NOMO-1 (cell line): Measurements from ENCODE around the gene RRBP1.
"Not testable (repeated sequence)": the region's sequence is repeated elsewhere in the genome, so short reads cannot be mapped to it uniquely, and the experiment has no call there.

ENCODE experiments used
- DNase-seq, 2 experiments: peaks; one replicate each; lab custom pipeline; 2025; ENCODE audit not compliant: unreplicated experiment in 2 of 2; lab: John Stamatoyannopoulos, UW

Gene RRBP1

DNA sequence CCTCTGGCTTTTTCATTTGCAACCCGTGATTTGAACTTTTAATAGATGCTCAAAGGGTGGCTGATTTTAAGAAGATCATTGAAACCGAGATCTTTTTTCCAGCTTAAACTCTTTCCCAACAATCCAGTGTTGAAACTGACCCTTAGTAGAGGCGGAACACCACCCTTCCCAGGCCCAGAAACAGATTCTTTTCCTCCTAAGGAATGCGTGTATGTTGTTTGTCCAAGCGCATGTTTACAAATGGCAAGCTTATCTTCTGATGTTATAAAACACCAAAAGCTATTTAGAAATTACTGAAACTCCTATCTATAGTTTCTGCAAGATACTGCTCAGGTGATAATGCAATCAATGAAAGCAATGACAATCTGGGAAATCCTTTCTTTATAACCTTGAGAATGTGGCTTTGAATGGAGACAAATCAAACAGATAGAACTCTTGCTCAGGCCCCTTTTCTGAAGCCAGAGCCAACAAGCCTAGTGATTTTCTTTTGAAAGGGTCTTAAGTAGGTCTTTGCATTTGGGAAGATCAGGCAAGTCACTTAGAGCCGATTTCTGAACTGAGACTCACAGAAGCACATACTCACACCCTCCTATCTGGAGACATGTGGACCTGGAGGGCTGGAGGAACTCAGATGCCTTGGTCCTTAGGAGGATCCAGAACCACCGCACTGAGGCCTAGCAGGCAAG is 26.8 kb upstream of the RRBP1 start:
- no peak for DNase-seq

DNA sequence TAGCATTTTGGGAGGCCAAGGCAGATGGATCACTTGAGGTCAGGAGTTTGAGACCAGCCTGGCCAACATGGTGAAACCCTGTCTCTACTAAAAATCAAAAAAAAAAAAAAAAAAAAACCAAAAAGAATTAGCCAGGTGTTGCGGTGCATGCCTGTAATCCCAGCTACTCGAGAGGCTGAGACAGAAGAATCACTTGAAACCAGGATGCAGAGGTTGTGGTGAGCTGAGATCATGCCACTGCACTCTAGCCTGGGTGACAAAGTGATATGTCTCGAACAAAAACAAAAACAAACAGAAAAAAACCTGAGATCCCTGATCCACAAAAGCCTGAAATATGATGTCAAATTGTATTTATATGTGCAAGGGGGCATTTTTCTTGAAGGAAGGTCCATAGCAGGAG is 25.9 kb upstream of the RRBP1 start:
- not testable (repeated sequence) for DNase-seq

DNA sequence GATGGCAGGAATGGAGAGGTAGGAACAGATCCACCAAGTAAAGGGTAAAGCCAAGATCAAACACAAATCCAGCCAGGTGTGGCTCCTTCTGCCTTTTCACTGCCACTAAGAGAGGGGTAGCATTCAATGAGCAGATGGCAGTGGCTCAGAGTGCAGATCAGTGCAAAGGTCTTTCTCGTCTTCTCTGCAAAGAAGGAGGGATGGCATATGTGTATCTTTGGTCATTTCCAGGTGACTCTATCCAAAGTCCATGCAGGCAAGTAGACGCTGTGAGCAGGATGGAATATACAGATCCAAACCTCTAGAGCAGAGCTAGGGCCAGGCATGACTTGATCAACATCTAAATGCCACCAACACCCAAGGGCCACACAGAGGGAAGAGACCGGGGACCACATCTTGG is 24.6 kb upstream of the RRBP1 start:
- no peak for DNase-seq

DNA sequence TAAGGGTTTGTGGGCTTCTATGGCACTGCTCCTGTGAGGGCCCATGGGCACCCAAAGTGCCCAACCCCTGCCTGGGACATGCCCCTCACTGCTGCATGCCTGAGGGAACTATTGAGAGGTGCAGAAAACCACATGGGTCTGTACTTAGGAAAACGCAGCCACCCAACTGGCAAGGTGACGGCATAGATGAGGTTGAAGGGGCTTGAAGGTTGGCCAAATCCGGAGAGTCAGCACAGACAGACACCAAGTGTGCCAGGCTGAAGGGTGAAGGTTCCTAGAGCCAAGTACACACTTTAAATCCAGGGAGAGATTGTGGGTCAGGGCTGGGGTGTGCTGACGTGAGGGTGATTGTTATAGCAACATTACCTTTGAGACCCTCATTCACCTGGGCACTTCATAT is 23.9 kb upstream of the RRBP1 start:
- no peak for DNase-seq

DNA sequence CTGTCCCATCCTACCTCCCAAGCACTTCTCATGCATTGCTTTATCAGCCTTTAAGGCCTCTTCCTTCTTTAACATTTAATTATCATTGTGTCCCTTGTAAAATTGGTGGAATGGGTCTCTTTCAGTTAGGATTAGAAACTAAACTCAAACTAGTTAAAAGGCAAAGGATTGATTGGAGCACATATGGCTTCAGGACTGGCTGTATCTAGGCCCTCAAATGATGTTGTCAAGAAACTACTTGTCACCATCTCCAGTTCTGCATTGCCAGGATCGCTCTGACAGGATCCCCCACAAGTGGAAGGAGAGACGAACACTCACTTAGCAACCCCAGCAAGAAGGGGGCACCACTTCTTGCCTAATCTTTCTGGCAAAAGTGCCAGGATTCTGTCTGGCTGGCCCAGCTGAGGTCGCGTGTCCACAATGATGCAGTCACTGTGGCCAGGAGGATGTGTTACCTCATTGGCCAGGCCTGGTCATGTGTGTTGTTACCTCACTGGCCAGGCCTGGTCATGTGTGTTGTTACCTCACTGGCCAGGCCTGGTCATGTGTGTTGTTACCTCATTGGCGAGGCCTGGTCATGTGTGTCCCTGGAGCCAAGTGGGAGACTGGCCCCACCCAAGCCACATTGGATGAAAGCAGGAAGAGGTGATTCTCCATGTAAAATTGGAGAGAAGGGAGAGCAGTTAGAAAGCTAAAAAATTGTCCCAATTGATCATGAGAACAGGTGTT is 22.7 kb upstream of the RRBP1 start:
- no peak for DNase-seq

DNA sequence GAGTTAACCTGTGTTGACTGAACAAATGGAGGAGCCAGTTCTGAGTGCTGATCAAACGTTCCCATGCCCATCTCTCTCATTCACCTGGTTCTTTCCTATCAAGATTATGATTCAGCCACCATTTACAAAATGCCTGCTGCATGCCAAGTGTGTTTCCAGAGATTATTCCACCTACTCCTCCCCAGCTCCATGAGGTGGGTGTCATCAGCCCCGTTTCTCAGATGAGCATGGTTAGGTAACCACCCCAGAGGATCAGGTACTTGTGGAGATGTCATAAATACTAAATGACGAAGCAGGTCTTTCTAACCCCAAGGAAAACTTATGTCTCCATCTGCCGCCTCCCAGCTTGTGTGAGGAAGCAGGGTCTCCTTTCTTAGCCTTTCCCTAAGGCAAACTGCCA is 19.8 kb upstream of the RRBP1 start:
- no peak for DNase-seq

DNA sequence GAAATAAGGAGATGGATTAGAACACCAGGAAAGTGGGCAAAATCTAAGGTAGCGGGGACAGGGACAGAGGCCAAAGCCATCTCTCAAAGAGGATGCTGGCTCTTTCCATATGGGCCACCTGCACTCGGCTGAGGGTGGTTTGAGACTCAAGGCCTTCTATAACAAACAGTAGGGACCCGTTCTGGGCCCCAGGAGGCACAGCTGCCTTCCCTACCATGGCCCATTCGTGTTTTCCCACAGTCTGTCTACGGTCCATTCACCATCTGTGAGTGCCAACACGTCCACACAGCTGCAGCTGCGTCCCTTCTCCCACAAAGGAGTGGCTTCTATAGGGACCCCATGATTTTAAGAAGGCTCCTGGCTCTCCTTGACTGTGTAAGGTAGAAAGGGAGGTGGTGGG is 18.6 kb upstream of the RRBP1 start:
- DNase-seq, result no peak

DNA sequence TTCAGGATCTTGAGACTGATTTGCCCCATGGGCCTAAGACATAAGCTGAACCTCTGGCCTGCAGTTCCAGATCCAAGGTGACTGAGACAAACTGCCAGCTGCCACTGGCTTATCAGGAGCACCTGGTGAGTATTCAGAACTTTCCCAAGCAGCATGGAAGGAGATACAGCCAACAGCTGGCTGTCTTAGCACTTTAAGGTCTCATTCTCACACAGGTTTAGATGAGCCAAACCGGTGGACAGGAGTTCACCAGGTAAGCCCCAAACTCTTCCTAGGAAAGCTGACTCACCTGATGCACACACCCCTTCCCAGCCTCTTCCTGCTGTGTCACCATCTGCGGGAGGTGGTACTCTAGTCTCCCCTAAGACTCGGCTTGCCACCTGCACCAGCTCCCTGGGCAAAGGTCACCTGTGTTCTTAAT is 17.9 kb upstream of the RRBP1 start, which contains the start of gene BANF2:
BANF2 (plus strand) TSS at position 36 of the 421 bp plus-strand sequence. CDS start 25,060 bp downstream, outside the sequence.
- no peak for DNase-seq

DNA sequence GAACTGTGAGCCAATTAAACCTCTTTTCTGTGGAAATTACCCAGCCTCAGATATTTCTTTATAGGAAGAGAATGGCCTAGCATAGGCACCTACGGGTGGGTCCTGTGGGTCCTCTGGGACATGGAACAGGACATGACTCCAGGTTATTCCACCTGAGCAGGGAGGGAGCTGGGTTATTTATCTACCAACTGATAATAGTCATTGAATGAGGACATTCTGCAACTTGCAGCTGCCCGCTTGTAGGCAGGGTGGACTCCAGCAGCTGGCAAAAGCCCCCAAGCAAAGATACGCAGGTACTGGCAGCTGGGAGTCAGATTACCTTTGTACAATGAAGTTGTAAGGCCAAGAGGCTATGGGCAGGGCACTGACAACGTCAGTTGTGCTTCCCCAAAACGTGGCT is 16.3 kb upstream of the RRBP1 start:
- no peak for DNase-seq

DNA sequence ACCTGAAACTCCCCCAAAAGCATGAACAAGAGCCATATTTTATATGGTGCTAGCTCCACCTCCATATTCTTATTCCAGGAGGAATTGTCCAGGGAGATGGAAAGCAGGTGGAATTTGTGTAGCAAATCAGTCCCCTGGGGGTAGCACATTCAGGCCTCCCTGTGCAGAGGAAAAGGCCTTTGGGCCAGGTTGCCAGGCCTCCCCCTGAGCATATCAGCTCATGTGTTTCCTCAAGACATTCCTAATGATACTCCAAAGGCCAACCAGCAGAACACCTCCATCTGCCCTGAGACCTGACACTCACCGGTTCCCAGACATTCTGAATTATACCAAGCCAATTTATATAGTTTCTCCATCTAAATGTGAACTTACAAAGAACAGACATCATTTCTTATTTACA is 15.1 kb upstream of the RRBP1 start:
- DNase-seq, result no peak

DNA sequence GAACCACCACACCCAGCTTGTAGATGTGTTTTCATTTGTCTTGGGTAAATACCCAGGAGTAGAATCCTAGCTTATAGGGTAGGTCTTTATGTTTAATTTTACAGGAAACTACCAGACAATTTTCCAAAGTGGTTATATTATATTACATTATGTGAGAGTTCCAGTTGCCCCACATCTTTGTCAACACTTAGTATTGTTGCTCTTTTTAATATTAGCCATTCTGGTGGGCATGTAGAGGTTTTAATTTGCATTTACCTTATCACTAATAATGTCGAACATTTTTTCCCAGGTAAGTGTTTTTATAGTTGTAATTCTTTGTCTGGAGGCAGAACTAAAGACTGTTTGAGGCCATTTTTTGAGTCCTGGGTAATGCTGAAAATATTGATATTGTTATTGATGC is 14.2 kb upstream of the RRBP1 start:
- DNase-seq, result no peak

DNA sequence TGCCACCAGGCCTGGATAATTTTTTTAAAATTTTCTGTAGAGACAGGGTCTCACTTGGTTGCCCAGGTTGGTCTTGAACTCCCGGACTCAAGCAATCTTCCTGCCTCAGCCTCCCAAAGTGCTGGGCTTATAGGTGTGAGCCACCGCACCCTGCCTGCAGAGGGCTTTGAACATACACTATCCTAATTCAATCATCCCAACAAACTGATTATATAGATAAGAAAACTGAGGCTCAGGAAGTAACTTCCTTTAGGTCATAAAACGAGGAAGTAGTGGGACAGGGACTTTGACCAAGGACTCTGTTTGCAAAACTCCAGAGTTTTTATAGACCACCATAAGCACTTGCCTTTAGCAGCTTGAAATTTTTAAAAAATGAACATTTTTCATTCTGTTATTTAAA is 12.7 kb upstream of the RRBP1 start:
- DNase-seq, result no peak

DNA sequence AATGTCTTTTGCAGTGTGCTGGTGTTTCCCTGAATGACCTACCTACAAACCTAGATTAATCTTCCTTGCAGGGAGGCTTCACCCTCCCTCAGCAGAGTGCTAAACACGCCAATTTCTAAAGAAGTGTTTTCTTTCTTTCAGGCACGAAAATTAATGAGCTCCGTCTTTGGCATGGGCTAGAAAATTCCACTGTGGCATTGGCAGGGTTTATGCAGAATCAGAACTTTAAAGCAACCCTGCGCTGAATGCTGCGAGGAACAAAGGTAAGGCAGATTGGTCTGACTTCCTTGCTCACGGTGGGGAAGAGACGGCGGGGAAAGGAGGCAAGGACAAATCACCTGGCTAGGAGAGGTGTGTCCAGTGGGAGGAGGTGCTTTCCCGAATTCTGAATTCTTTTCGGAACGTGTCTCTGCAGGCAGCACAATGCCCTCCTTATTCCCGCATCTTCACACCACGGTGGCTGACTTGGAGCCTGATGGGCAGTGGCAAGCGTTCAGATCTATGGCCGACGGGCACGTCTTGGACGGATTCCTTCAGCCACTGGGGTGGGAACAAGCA is 11.5 kb upstream of the RRBP1 start:
- no peak for DNase-seq

DNA sequence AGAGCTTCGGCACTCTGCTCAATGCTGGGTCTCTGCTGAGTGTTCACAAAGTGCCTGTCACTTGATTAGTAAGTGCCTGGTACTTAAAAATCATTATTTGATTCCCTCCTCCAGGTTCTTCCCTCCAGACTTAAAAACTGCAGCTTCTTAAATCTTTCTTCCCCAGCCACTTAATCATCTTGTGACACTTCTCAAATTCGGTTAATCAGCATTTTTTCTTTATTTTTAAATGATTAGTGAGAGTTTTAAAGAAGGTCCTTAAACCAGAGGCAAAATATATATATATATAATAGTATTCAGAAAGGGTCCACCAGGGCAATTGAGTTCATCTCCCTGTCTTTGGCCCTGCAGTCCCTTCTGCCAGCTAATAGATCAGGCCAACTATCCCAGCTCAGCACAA is 9.7 kb upstream of the RRBP1 start:
- DNase-seq, result no peak

DNA sequence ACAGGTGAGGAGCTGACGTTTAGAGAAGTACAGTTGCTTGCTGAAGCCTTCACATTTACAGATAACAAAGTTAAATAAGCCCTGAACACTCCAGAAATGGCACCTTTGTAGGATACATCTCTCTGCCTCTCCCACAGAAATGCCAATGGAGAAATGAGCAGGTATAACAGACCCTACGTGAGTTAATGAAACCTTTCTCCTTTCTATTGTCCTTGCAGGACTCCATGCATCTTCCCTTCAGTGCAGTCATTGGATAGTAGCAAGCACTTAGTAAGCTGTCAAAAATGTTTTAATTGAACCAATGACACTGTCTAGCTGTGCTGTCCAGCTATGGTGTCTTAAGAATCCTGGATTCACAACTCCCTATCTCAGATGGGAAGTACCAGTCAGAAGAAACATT is 8.1 kb upstream of the RRBP1 start:
- DNase-seq, result no peak

DNA sequence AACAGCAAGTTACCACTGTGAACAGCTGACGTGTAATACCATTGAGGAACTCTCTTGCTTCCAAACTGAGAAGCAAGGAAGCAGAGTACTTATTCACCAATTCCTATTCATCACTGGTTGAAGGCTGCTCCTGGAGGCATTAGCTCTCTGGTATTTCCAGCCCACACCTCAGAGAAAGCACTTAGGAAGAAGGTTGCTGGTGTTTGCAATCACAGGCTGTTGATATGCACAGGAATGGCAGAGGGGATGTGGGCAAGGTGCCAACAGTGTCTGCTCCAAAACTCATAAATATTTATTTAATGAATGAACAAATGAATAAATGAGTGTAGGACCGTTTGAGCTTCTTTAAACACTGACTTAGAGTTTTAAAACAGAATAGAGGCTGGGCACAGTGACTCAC is 6.9 kb upstream of the RRBP1 start:
- DNase-seq, result no peak

DNA sequence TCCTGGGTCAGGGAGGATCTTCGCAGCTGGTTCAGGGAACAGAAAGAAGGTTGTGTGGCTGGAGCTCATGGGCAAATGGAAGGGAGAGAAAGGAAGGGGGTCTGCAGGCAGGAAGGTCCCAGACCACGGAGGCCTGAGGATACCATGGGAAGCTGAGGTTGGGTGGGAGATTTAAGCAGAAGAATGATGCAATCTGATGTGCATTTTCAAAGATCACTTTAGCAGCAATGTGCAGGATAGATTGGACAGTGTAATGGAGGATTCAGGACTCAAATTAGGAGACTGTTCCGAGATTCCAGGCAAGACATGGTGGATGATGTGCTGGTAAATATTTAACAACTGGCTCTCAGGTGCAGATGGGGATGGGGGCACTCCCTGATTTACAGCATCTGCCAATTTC is 5.8 kb upstream of the RRBP1 start:
- DNase-seq, result no peak

DNA sequence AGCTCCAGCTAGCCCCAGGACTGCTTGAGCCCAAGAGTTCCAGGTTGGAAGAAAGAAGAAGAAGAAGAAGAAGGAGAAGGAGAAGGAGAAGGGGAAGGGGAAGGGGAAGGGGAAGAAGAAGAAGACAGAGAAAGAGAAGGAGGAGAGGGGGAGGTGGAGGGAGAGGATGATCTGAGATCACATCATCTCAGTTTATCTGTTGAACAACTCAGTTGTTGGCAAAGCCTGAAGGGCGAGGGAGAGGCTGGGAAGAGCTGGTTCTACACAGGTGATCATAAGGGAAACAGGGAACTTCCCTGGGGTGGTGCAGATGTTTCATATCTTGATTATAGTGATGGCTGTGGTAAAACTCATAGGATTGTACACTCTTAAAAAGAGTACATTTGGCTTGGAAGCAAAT is 3.1 kb upstream of the RRBP1 start:
- no peak for DNase-seq

DNA sequence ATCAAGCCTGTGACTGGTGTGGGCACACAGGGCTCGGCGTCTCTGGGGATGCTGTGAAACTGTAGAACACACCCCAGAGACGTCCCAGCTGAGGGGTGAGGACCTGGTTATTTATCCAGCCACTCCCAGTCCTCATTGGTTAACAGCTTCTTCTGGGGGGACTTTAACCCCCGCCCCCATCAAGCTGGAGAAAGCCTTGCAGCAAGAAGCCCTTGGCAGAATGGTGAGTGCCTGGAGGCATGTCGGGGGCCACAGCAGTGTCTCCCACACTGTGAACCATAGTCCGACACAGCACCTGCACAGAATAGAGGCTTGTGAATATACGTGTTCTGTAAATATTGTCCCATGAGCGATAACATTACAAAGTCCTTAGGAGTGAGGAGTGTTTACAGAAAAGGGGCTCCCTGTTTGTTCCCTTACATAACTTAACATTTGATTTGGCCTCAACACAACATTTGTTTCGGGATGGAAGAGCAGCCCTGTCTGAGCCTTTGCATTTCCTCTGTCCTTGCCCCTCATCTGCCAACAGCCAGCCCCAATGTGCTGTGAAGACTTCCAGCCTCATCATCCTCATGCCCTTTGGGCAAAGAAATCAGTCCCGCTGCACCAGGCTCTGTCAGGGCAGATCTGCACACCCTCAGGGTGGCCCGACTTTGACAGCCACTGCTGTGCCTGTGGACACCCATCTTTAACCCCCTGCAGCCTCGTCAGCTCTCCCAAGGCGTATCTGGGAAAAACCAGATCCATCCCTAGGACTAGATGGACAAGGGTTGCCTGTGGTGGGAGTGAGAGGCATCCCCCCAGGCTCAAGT is 2.2 kb upstream of the RRBP1 start:
- no peak for DNase-seq

DNA sequence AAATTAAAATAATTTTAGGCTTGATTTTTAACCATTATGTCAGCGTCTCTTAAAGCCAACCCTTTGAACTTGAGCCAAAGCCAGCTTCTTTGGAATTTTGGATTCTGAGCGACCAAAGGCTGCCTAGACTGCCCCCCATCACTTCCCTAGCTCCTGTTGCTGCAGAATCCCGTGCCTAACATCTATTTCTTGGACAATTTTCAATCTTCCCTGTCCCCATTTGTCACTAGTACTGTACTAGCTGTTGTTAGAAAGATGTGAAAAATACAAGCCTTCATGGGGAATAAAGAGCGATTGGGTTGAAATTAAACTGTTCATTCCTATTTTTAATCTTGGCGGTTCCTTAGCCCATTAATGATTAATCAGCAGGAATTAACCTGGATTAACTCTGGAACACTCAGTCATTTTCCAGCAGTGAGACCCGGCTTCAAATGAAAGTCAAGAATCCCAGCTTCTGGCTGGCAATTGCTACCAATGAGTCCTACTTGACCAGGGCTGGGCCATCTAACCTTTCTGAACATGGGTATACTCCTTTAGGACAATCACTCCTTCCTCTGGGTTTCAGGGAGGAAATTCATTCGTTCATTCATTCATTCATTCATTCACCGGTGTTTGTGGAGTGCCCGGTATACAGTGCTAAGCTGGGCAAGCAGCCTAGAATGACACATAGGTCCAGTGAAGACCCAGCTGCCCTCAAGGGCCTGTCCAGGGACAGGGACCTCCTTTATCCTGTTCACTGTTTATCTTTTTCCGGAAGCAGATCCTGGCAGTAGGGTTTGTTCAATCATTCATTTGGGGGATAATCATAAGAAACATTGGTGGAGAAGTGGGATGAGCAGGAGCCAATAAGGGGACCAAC is 1.4 kb upstream of the RRBP1 start:
- no peak for DNase-seq

DNA sequence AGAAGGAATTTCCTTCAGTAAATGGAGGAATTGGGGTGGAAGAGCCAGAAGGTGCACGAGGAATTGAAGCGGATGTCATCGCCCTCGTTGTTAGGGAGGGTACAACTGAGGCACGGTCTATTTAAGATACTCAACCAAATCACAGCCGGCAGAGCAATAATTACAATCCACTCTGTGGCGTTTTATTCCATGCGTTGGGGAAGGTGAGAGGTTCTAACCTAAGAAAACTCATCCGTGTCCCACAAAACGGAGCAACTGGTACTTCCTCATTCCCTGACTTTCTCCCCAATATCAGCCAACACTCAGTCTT is 802 bp upstream of the RRBP1 start:
- no peak for DNase-seq
